Central memory CD8-positive, alpha-beta T cell (primary cell): ENCODE data around the gene ATF6.
A peak's percentile ranks its signal among the peaks of the same experiment; 100 is the strongest.
"Not testable (repeated sequence)": the region's sequence is repeated elsewhere in the genome, so short reads cannot be mapped to it uniquely, and the experiment has no call there.

ENCODE experiments used
- ATAC-seq: fragments of 150-1000 bp; cut with Tn5 transposase; replicated peaks from 2 replicates; pipeline ENCODE4 v1.10.0; 2022; ENCODE audit warnings: mild to moderate bottlenecking, moderate FRiP score, moderate number of reproducible peaks; ENCODE audit not compliant: poor library complexity, severe bottlenecking; ENCODE audit errors: extremely low read depth
- DNase-seq, 2 donors: peaks; one replicate each; pipeline ENCODE4 v3.0.0; 2021; ENCODE audit warnings: low spot score in 2 of 2
- H3K27ac Mint-ChIP-seq: one replicate; pipeline ENCODE4 v1.8.0; 2022; ENCODE audit warnings: low read depth, mild to moderate bottlenecking, moderate library complexity, mixed read lengths
- H3K27me3 Mint-ChIP-seq: one replicate; pipeline ENCODE4 v1.8.0; 2022; ENCODE audit warnings: mixed read lengths
- H3K36me3 Mint-ChIP-seq: one replicate; pipeline ENCODE4 v1.8.0; 2022; ENCODE audit warnings: mild to moderate bottlenecking, moderate library complexity, mixed read lengths; ENCODE audit not compliant: insufficient read depth
- H3K4me1 Mint-ChIP-seq: one replicate; pipeline ENCODE4 v1.8.0; 2022; ENCODE audit warnings: mixed read lengths
- H3K4me3 Mint-ChIP-seq: one replicate; pipeline ENCODE4 v1.8.0; 2022; ENCODE audit warnings: mild to moderate bottlenecking, moderate library complexity, mixed read lengths
- H3K9me3 Mint-ChIP-seq: one replicate; pipeline ENCODE4 v1.8.0; 2022; ENCODE audit warnings: mixed read lengths

ATF6 gene

DNA sequence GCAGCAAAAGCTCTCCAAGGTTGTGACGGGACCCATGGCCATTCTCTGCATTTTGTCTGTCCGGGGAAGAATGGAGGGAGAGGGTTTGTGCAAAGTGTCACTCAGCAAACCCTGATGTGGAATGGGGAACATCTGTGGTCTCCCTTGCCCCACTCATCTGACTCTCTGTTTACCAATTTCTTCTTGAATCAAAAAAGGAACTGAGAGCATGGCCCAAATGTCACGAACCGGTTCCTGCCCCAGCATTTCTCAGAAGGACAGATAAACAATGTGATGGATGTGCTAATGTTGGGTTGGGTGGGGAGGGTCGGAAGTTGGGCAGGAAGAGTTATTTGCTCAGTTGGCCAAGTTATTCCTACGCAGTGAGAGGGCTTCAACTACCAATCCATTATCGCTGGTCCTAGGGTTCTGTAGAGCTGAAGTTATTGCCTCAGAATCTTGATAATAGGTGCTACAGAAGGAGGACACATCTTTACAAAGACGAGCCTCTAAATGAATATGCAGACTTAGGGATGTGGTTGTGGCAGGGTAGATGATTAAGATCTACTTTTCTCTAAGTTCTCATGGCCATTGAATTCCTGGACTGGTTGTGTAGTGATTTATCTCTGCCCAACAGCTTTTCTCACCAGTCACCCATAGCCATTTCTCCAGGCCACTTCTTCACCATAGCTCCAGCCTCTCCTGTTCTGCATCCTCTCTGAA, 26.1 kb upstream of the ATF6 start:
- no peaks in the 10 kb centered on the region for H3K27me3 Mint-ChIP-seq
- H3K27ac Mint-ChIP-seq, result peak overlapping the region; percentile 81
- no peaks in the 10 kb centered on the region for H3K36me3 Mint-ChIP-seq
- no peaks in the 10 kb centered on the region for H3K9me3 Mint-ChIP-seq
- DNase-seq (no peak), ATAC-seq (no peak)
- H3K4me3 Mint-ChIP-seq, result no peak overlapping the region
- peaks cover 42% of the 10 kb centered on the region for H3K4me1 Mint-ChIP-seq

DNA sequence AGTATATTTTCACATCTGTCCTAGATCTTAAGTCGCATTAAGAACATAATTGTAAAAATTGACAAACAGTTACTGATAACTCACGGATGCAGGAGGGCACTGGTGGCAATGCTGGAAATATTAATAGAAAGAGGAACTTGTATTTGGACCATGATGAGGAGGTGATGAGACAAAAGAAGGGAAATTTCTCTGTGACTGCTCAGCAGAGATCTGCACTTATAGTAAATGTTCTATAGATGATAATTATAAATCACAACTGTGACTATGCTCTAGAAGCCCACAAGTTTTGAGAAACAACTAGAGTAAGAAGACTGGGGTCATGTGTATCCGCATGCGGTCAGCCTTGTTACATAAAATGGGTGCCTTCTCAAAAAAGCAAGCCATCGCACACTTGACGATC, 25.2 kb upstream of the ATF6 start:
- Mint-ChIP-seq H3K27me3 (no peaks in the 10 kb centered on the region), H3K27ac (peak overlapping the region; percentile 33)
- no peak for ATAC-seq

DNA sequence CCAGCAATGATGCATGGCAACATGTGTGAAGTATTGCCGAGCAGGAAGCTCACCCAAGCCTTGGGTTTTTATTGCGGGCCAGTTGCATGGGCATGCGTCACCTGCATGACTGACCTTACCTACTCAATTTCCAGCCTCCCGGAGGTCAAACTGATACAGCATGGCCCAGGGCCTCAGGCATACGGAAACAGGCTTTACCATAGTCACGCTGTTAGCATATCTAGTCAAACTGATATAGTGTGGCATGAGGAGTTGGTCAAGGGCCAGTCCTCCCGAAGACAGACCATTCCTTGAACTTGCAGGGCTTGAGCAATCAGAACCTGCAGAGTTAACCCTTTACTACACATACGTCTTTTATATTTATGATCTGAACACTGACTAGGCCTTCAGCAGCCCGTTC, 22.9 kb upstream of the ATF6 start:
- H3K9me3 Mint-ChIP-seq, result no peaks in the 10 kb centered on the region
- H3K36me3 Mint-ChIP-seq, result no peaks in the 10 kb centered on the region
- no peak for ATAC-seq
- H3K4me1 Mint-ChIP-seq, result peaks cover 32% of the 10 kb centered on the region
- H3K4me3 Mint-ChIP-seq, result no peak overlapping the region
- no peaks in the 10 kb centered on the region for H3K27me3 Mint-ChIP-seq
- no peak for DNase-seq
- H3K27ac Mint-ChIP-seq, result no peak overlapping the region

More for the DNA sequence above, 25.2 kb upstream of the ATF6 start:
- no peak for DNase-seq
- no peak overlapping the region for H3K4me3 Mint-ChIP-seq
- H3K9me3 Mint-ChIP-seq, result no peaks in the 10 kb centered on the region
- no peaks in the 10 kb centered on the region for H3K36me3 Mint-ChIP-seq
- peaks cover 39% of the 10 kb centered on the region for H3K4me1 Mint-ChIP-seq

DNA sequence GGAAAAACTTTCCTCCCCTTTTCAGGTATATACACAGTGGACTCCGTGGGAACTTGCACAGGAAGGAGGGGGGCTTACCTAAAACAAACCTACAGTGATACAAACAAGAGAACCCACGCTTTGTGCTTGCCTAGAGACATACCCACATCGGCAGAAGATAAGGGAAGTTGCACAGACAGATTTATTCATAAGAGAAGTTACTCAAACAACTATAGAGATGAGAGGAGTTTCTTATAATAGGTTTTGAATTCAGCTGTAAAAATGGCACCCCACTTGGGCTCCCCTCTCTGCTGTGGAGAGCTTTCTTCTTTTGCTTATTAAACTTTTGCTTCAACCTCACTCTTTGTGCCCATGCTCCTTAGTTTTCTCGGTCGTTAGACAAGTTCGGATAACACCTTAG, 18.3 kb upstream of the ATF6 start:
- H3K27ac Mint-ChIP-seq, result no peak overlapping the region
- peaks cover 21% of the 10 kb centered on the region for H3K4me1 Mint-ChIP-seq
- no peaks in the 10 kb centered on the region for H3K27me3 Mint-ChIP-seq
- H3K4me3 Mint-ChIP-seq, result no peak overlapping the region
- ATAC-seq, result no peak
- no peak for DNase-seq
- H3K9me3 Mint-ChIP-seq, result no peaks in the 10 kb centered on the region
- H3K36me3 Mint-ChIP-seq, result peaks cover 21% of the 10 kb centered on the region

DNA sequence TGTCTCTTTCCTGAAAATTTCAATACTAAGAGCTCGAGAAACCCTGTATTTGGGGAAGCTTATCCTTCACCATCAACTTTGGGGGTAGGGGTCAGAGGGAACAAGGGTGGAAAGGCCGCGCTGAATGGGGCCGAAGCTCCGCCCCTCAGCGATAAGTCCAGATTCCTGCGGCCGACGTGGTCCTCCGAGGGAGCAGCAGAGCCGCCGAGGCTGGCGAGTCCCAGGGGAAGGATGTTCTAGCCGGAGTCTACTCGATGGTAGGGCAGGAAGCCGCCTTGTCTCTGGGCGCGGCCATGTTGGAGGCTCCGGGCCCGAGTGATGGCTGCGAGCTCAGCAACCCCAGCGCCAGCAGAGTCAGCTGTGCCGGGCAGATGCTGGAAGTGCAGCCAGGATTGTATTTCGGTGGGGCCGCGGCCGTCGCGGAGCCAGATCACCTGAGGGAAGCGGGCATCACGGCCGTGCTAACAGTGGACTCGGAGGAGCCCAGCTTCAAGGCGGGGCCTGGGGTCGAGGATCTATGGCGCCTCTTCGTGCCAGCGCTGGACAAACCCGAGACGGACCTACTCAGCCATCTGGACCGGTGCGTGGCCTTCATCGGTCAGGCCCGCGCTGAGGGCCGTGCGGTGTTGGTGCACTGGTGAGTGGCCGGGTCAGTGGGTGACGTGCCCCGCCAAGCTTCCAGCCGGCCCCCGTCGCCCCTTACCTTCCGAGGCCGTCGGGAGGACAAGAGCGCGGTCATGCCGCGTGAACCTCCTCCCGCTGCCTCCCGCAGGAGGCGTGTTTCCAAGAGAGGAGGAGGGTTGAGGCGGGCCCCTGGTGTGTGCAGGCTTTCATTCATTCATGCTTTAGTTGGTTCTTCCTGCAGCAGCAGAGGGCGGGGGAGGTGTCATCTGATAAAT, 16.4 kb upstream of the ATF6 start, which contains the start of gene DUSP12:
Gene DUSP12 (plus strand): TSS at position 278 of the 899 bp plus-strand sequence. CDS start 16 bp downstream, at position 294.
- Mint-ChIP-seq H3K36me3 (peaks cover 37% of the 10 kb centered on the region), H3K4me1 (peaks cover 32% of the 10 kb centered on the region), H3K27me3 (no peaks in the 10 kb centered on the region), H3K4me3 (peak within 1 kb of the TSS; percentile 98), H3K9me3 (no peaks in the 10 kb centered on the region), H3K27ac (peak within 1 kb of the TSS; percentile 97)
- DNase-seq (peak; percentile 73 to 78), ATAC-seq (peak; percentile 97)

DNA sequence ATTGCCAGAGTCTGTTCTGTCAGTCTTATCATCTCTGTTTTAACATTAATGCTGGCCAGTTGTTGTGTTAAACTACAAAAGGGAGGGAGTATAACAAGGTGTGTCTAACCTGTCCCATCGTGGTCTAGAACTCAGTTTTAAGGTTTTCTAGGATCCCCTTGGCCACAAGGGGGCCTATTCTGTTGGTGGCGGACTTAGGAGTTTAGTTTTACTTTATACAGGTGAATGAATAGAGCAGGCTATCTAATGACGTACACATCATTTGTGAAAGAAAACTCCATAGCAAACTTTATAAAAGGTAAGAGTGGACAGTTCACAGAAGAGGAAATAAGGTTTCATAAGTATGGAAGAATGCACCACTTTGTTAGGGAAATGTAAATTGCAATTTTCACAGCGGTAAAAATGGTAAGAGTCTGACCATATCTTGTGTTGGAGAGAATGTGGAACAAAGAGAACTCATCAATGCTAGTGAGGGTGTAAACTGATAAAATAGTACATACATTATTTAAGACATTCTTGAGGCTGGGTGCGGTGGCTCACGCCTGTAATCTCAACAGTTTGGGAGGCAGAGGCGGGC, 2.5 kb upstream of the ATF6 start:
- ATAC-seq (peak; percentile 45), DNase-seq (no peak)
- H3K27me3 Mint-ChIP-seq, result no peaks in the 10 kb centered on the region
- H3K9me3 Mint-ChIP-seq, result no peaks in the 10 kb centered on the region
- peak overlapping the region; percentile 52 for H3K4me3 Mint-ChIP-seq
- peak overlapping the region; percentile 4 for H3K27ac Mint-ChIP-seq
- peaks cover 16% of the 10 kb centered on the region for H3K36me3 Mint-ChIP-seq
- peaks cover 19% of the 10 kb centered on the region for H3K4me1 Mint-ChIP-seq

DNA sequence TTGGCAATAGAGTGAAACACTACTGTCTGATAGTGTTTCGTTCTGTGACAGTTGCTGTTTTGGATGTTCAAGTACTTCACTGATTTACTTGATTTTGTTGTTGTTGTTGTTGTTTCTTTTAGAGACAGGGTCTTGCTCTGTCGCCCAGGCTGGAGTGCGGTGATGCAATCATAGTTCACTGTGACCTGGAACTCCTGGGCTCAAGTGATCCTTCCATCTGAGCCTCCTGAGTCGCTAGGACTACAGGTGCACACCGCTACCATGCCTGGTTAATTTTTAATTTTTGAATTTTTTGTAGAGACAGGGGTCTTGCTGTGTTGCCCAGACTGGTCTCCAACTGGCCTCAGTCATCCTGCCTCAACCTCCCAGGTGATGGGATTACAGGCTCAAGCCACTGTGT, 2.3 kb downstream of the ATF6 start:
- H3K36me3 Mint-ChIP-seq, result peaks cover 10% of the 10 kb centered on the region
- no peak for ATAC-seq
- H3K4me3 Mint-ChIP-seq, result peak overlapping the region; percentile 15
- no peak overlapping the region for H3K27ac Mint-ChIP-seq
- no peak for DNase-seq
- no peaks in the 10 kb centered on the region for H3K9me3 Mint-ChIP-seq
- H3K4me1 Mint-ChIP-seq, result peaks cover 28% of the 10 kb centered on the region
- no peaks in the 10 kb centered on the region for H3K27me3 Mint-ChIP-seq

DNA sequence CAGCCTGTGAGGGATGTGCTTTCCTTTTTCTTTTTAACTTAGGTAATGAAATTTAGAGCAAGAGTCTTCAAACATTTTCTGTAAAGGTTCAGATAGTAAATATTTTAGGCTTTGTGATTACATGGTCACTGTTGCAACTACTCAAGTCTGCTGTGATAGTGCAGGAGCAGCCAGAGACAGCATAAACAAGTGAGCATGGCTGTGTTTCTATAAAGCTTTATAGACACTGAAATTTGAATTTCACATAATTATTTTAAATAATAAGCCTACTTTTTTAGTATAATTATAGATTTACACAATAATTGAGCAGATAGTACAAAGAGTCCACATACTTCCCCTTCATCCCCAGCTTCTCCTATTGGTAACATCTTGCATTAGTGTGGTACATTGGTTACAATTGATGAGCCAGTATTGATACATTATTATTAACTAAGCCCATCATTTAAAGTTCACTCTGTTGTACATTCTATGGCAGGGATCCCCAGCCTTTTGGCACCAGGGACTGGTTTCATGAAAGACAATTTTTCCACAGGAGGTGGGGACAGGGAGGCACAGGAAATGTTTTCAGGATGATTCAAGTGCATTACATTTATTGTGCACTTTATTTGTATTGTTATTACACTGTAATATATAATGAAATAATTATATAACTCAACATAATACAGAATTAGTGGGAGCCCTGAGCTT, 3.0 kb downstream of the ATF6 start:
- Mint-ChIP-seq H3K27me3 (no peaks in the 10 kb centered on the region), H3K4me3 (no peak overlapping the region), H3K4me1 (peaks cover 23% of the 10 kb centered on the region), H3K36me3 (peaks cover 10% of the 10 kb centered on the region), H3K27ac (no peak overlapping the region), H3K9me3 (no peaks in the 10 kb centered on the region)
- ATAC-seq (no peak), DNase-seq (no peak)

DNA sequence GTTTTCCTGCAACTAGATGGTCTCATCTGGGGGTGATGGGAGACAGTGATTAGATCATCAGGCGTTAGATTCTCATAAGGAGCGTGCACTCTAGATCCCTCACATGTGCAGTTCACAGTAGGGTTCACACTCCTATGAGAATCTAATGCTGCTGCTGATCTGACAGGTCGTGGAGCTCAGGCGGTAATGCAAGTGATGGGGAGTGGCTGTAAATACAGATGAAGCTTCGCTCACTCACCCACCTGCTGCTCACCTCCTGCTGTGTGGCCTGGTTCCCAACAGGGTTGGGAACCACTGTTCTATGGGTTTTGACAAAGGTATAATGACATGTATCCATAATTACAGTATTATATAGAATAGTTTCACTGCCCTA, 3.5 kb downstream of the ATF6 start:
- DNase-seq, H3K4me3 Mint-ChIP-seq, ATAC-seq, H3K9me3 Mint-ChIP-seq, H3K27me3 Mint-ChIP-seq, H3K27ac Mint-ChIP-seq, H3K36me3 Mint-ChIP-seq: not testable (repeated sequence)
- peaks cover 23% of the 10 kb centered on the region for H3K4me1 Mint-ChIP-seq

DNA sequence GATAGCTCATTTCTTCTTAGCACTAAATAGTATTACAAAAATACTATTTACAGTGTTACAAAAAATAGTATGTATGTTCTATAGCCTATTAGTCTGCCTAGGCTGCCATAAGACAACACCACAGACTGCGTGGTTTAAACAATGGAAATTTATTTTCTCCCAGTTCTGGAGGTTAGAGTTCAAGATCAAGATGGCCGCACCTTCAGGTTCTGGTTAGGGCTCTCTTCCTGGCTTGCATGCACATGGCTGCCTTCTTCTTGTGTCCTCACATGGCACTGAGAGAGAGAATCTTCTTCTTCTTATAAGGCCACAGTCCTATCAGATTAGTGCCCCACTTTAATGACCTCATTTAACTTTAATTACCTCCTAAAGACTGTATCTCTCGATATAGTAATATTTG, 4.1 kb downstream of the ATF6 start:
- DNase-seq (no peak), ATAC-seq (no peak)
- no peaks in the 10 kb centered on the region for H3K9me3 Mint-ChIP-seq
- H3K27ac Mint-ChIP-seq, result no peak overlapping the region
- H3K4me1 Mint-ChIP-seq, result peaks cover 23% of the 10 kb centered on the region
- no peaks in the 10 kb centered on the region for H3K27me3 Mint-ChIP-seq
- no peak overlapping the region for H3K4me3 Mint-ChIP-seq
- H3K36me3 Mint-ChIP-seq, result peaks cover 10% of the 10 kb centered on the region

DNA sequence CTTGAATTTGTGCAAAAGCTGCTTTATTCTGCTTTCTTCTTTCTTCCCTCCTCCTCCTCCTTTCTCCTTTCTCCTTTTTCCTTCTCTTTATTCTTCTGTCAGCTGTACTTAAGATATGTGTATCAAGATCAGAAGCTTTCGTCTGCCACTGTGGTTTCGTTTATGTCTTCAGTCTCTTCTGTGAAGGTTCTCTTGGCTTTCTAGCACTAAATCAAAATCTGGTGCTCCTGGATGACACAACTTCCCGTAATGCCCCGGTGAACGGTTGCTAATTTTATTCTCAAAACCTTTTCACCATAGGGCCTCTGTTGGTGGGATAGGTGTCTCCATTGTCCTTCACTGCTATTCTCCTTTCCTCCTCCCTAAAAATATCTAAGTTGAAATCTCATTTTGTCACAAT, 5.0 kb downstream of the ATF6 start:
- DNase-seq, result no peak
- H3K9me3 Mint-ChIP-seq, result no peaks in the 10 kb centered on the region
- H3K36me3 Mint-ChIP-seq, result peaks cover 7% of the 10 kb centered on the region
- ATAC-seq, result no peak
- no peaks in the 10 kb centered on the region for H3K27me3 Mint-ChIP-seq
- H3K4me1 Mint-ChIP-seq, result peaks cover 22% of the 10 kb centered on the region
- no peak overlapping the region for H3K27ac Mint-ChIP-seq
- no peak overlapping the region for H3K4me3 Mint-ChIP-seq

DNA sequence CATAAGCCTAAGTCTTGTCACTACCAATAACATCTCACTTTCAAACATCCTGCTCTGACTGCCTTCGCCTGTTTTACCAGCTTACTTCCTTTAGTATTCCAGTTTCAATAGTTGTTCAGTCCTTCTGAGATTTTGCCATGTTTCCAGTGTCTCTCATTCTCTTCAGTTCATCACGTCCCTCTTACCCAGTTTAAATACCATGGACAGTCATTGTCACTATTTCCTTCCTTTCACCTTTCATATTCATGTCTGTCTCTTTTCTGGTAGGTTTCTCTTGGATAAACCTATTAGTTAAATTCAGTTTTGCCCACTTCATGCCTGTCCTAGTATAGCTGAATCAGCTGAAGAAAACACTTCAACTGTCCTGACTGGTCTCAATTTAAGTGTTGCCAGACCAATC, 5.9 kb downstream of the ATF6 start:
- Mint-ChIP-seq H3K4me1 (peaks cover 14% of the 10 kb centered on the region), H3K36me3 (no peaks in the 10 kb centered on the region), H3K27ac (no peak overlapping the region), H3K27me3 (no peaks in the 10 kb centered on the region), H3K9me3 (no peaks in the 10 kb centered on the region), H3K4me3 (no peak overlapping the region)
- DNase-seq (no peak), ATAC-seq (no peak)
